Activated CD4-positive, alpha-beta memory T cell treated with anti-CD3 and anti-CD28 coated beads, Interleukin-2, amount 10 ng/mL, durations not matched to agents 7 days and 5 days (primary cell): ENCODE data around the gene CNTLN. TPM values are rescaled to one million over a fixed set of nuclear protein-coding genes. Genes with fewer than 3 reads are reported as not detected.
"Not testable (repeated sequence)": the region's sequence is repeated elsewhere in the genome, so short reads cannot be mapped to it uniquely, and the experiment has no call there.

ENCODE experiments used
- CTCF ChIA-PET: fragments of 350-600 bp; sonication (Branson Sonifier 250); formaldehyde crosslinking; loops from one replicate; lab custom pipeline; 2021; ENCODE audit warnings: antibody characterized with exemption, inconsistent platforms; lab: Charles Lee
- POLR2A ChIA-PET: fragments of 350-600 bp; sonication (Branson Sonifier 250); formaldehyde crosslinking; loops from one replicate; lab custom pipeline; 2021; ENCODE audit warnings: antibody characterized with exemption; lab: Charles Lee
- DNase-seq: peaks from one replicate; pipeline ENCODE4 v3.0.0-alpha.2; 2020
- H3K27ac Mint-ChIP-seq: one replicate; pipeline ENCODE4 v1.8.0; 2021; ENCODE audit warnings: mild to moderate bottlenecking, mixed read lengths
- H3K27me3 Mint-ChIP-seq: one replicate; pipeline ENCODE4 v1.8.0; 2021; ENCODE audit warnings: mixed read lengths
- H3K36me3 Mint-ChIP-seq: one replicate; pipeline ENCODE4 v1.8.0; 2021; ENCODE audit warnings: low read depth, mixed read lengths
- H3K4me1 Mint-ChIP-seq: one replicate; pipeline ENCODE4 v1.8.0; 2021; ENCODE audit warnings: mixed read lengths
- H3K4me3 Mint-ChIP-seq: one replicate; pipeline ENCODE4 v1.8.0; 2021; ENCODE audit warnings: mild to moderate bottlenecking, mixed read lengths
- H3K9me3 Mint-ChIP-seq: one replicate; pipeline ENCODE4 v1.8.0; 2021; ENCODE audit warnings: mixed read lengths
- total RNA-seq, 2 experiments: library from RNA; stranded (reverse); gene quantifications; one replicate each; pipeline ENCODE4 v1.2.3, GENCODE V29; 2021

CNTLN gene
- total RNA-seq, 2 experiments from 2014 or later = 0.25 to 0.28 TPM

- H3K27me3 Mint-ChIP-seq = no peaks in the 10 kb centered on the region
- H3K4me1 Mint-ChIP-seq = no peaks in the 10 kb centered on the region
- no peaks in the 10 kb centered on the region for H3K36me3 Mint-ChIP-seq
- H3K9me3 Mint-ChIP-seq = peaks cover 3% of the 10 kb centered on the region
- H3K27ac Mint-ChIP-seq = no peak overlapping the region
- CTCF ChIA-PET = no interaction called here
- POLR2A ChIA-PET = no interaction called here
- DNase-seq = no peak
- no peak overlapping the region for H3K4me3 Mint-ChIP-seq
Measured at GRCh38 chr9:17423681-17424011, 288.8 kb downstream of the CNTLN start.

- no peaks in the 10 kb centered on the region for H3K36me3 Mint-ChIP-seq
- H3K4me1 Mint-ChIP-seq = no peaks in the 10 kb centered on the region
- ChIA-PET POLR2A (no interaction called here), CTCF (no interaction called here)
- no peak for DNase-seq
- no peaks in the 10 kb centered on the region for H3K27me3 Mint-ChIP-seq
- H3K27ac Mint-ChIP-seq = no peak overlapping the region
- peaks cover 4% of the 10 kb centered on the region for H3K9me3 Mint-ChIP-seq
- no peak overlapping the region for H3K4me3 Mint-ChIP-seq
Measured at GRCh38 chr9:17425384-17425783, 290.5 kb downstream of the CNTLN start.

GRCh38 chr9:17433526-17433925 is 298.7 kb downstream of the CNTLN start:
- Mint-ChIP-seq H3K36me3 (no peaks in the 10 kb centered on the region), H3K4me1 (no peaks in the 10 kb centered on the region), H3K9me3 (peaks cover 3% of the 10 kb centered on the region), H3K27ac (no peak overlapping the region), H3K4me3 (no peak overlapping the region), H3K27me3 (no peaks in the 10 kb centered on the region)
- POLR2A ChIA-PET = no interaction called here
- CTCF ChIA-PET = no interaction called here
- no peak for DNase-seq

GRCh38 chr9:17436854-17437253 is 302.0 kb downstream of the CNTLN start:
- no peaks in the 10 kb centered on the region for H3K27me3 Mint-ChIP-seq
- no peak overlapping the region for H3K4me3 Mint-ChIP-seq
- no peak overlapping the region for H3K27ac Mint-ChIP-seq
- peaks cover 5% of the 10 kb centered on the region for H3K9me3 Mint-ChIP-seq
- H3K4me1 Mint-ChIP-seq = no peaks in the 10 kb centered on the region
- ChIA-PET POLR2A (no interaction called here), CTCF (no interaction called here)
- no peak for DNase-seq
- no peaks in the 10 kb centered on the region for H3K36me3 Mint-ChIP-seq

- ChIA-PET POLR2A (no interaction called here), CTCF (no interaction called here)
- Mint-ChIP-seq H3K4me3 (no peak overlapping the region), H3K36me3 (no peaks in the 10 kb centered on the region), H3K27ac (no peak overlapping the region), H3K4me1 (no peaks in the 10 kb centered on the region), H3K27me3 (no peaks in the 10 kb centered on the region), H3K9me3 (peaks cover 5% of the 10 kb centered on the region)
- no peak for DNase-seq
Measured at GRCh38 chr9:17437813-17438212, 303.0 kb downstream of the CNTLN start.

GRCh38 chr9:17445126-17445525 is 310.3 kb downstream of the CNTLN start:
- CTCF ChIA-PET, H3K9me3 Mint-ChIP-seq, H3K36me3 Mint-ChIP-seq, H3K4me1 Mint-ChIP-seq, H3K27me3 Mint-ChIP-seq, H3K4me3 Mint-ChIP-seq, H3K27ac Mint-ChIP-seq, POLR2A ChIA-PET, DNase-seq: not testable (repeated sequence)

- no peak overlapping the region for H3K27ac Mint-ChIP-seq
- H3K36me3 Mint-ChIP-seq = no peaks in the 10 kb centered on the region
- DNase-seq = no peak
- no peaks in the 10 kb centered on the region for H3K4me1 Mint-ChIP-seq
- no peak overlapping the region for H3K4me3 Mint-ChIP-seq
- CTCF ChIA-PET = no interaction called here
- H3K9me3 Mint-ChIP-seq = no peaks in the 10 kb centered on the region
- H3K27me3 Mint-ChIP-seq = no peaks in the 10 kb centered on the region
- POLR2A ChIA-PET = no interaction called here
Measured at GRCh38 chr9:17453751-17454150, 318.9 kb downstream of the CNTLN start.

- Mint-ChIP-seq H3K36me3 (no peaks in the 10 kb centered on the region), H3K27me3 (no peaks in the 10 kb centered on the region), H3K27ac (no peak overlapping the region), H3K4me1 (no peaks in the 10 kb centered on the region), H3K4me3 (no peak overlapping the region), H3K9me3 (no peaks in the 10 kb centered on the region)
- no peak for DNase-seq
- POLR2A ChIA-PET = no interaction called here
- CTCF ChIA-PET = interaction anchor here (0.7 to 2.6 kb wide), 7 partner anchors 11 to 399 kb away, joined by 3 to 15 read pairs (median 5); no protein-coding TSS in a partner anchor
Measured at GRCh38 chr9:17462869-17463464, 328.1 kb downstream of the CNTLN start.

GRCh38 chr9:17470036-17470813 is 335.4 kb downstream of the CNTLN start:
- Mint-ChIP-seq H3K9me3 (no peaks in the 10 kb centered on the region), H3K27me3 (no peaks in the 10 kb centered on the region), H3K36me3 (no peaks in the 10 kb centered on the region), H3K27ac (no peak overlapping the region), H3K4me3 (no peak overlapping the region), H3K4me1 (no peaks in the 10 kb centered on the region)
- ChIA-PET POLR2A (no interaction called here), CTCF (no interaction called here)
- DNase-seq = no peak

GRCh38 chr9:17472126-17472525 is 337.3 kb downstream of the CNTLN start:
- CTCF ChIA-PET = no interaction called here
- Mint-ChIP-seq H3K9me3 (no peaks in the 10 kb centered on the region), H3K4me3 (no peak overlapping the region), H3K27ac (no peak overlapping the region), H3K27me3 (no peaks in the 10 kb centered on the region), H3K36me3 (no peaks in the 10 kb centered on the region), H3K4me1 (no peaks in the 10 kb centered on the region)
- POLR2A ChIA-PET = no interaction called here
- DNase-seq = no peak

- no peaks in the 10 kb centered on the region for H3K27me3 Mint-ChIP-seq
- H3K36me3 Mint-ChIP-seq = no peaks in the 10 kb centered on the region
- no peak overlapping the region for H3K27ac Mint-ChIP-seq
- no peak for DNase-seq
- H3K4me3 Mint-ChIP-seq = no peak overlapping the region
- ChIA-PET CTCF (interaction anchor here (1.7 kb wide), 1 partner anchor 13 kb away, joined by 5 read pairs; no protein-coding TSS in a partner anchor), POLR2A (no interaction called here)
- H3K4me1 Mint-ChIP-seq = no peaks in the 10 kb centered on the region
- no peaks in the 10 kb centered on the region for H3K9me3 Mint-ChIP-seq
Measured at GRCh38 chr9:17476401-17476800, 341.6 kb downstream of the CNTLN start.

- CTCF ChIA-PET = no interaction called here
Measured at GRCh38 chr9:17477816-17478215, 343.0 kb downstream of the CNTLN start.

GRCh38 chr9:17480966-17481365 is 346.1 kb downstream of the CNTLN start:
- ChIA-PET CTCF (no interaction called here), POLR2A (no interaction called here)
- no peak overlapping the region for H3K4me3 Mint-ChIP-seq
- no peak for DNase-seq
- no peak overlapping the region for H3K27ac Mint-ChIP-seq
- no peaks in the 10 kb centered on the region for H3K36me3 Mint-ChIP-seq
- H3K27me3 Mint-ChIP-seq = no peaks in the 10 kb centered on the region
- no peaks in the 10 kb centered on the region for H3K9me3 Mint-ChIP-seq
- no peaks in the 10 kb centered on the region for H3K4me1 Mint-ChIP-seq

More at GRCh38 chr9:17477816-17478215, 343.0 kb downstream of the CNTLN start:
- Mint-ChIP-seq H3K9me3 (no peaks in the 10 kb centered on the region), H3K27ac (no peak overlapping the region), H3K4me1 (no peaks in the 10 kb centered on the region), H3K27me3 (no peaks in the 10 kb centered on the region), H3K36me3 (no peaks in the 10 kb centered on the region), H3K4me3 (no peak overlapping the region)
- DNase-seq = no peak
- POLR2A ChIA-PET = no interaction called here

- H3K9me3 Mint-ChIP-seq = no peaks in the 10 kb centered on the region
- POLR2A ChIA-PET = no interaction called here
- no peaks in the 10 kb centered on the region for H3K4me1 Mint-ChIP-seq
- no peaks in the 10 kb centered on the region for H3K27me3 Mint-ChIP-seq
- no peak overlapping the region for H3K27ac Mint-ChIP-seq
- DNase-seq = no peak
- no peaks in the 10 kb centered on the region for H3K36me3 Mint-ChIP-seq
- no peak overlapping the region for H3K4me3 Mint-ChIP-seq
- CTCF ChIA-PET = no interaction called here
Measured at GRCh38 chr9:17481565-17481964, 346.7 kb downstream of the CNTLN start.
